Liver (tissue), 9 donors: Measurements from ENCODE around the gene ZMYND8. TPM values are rescaled to one million over a fixed set of nuclear protein-coding genes. Genes with fewer than 3 reads are reported as not detected.

Source experiments
- DNase-seq: peaks from one replicate; pipeline ENCODE4 v3.0.0-alpha.2; 2017; ENCODE audit warnings: low spot score
- H3K27ac ChIP-seq, 2 donors: one replicate each; pipeline ENCODE4 v1.7.0; 2013; ENCODE audit warnings: inconsistent platforms in 2 of 2, low read length in 2 of 2, control low read depth in 1 of 2, low read depth in 1 of 2, mild to moderate bottlenecking in 1 of 2
- H3K27me3 ChIP-seq, 4 donors: one replicate each; pipeline versions ENCODE4 v1.6.1 to v1.7.0; 2013; ENCODE audit warnings: low read length in 3 of 4, inconsistent platforms in 1 of 4, mild to moderate bottlenecking in 1 of 4, moderate library complexity in 1 of 4; ENCODE audit not compliant: control insufficient read depth in 4 of 4, insufficient read depth in 4 of 4
- H3K36me3 ChIP-seq, 4 donors: one replicate each; pipeline versions ENCODE4 v1.6.1 to v1.7.0; 2013; ENCODE audit warnings: low read length in 3 of 4, mild to moderate bottlenecking in 3 of 4, low read depth in 1 of 4, moderate library complexity in 1 of 4; ENCODE audit not compliant: control insufficient read depth in 4 of 4, insufficient read depth in 3 of 4
- H3K4me1 ChIP-seq, 4 donors: one replicate each; pipeline versions ENCODE4 v1.6.1 to v1.7.0; 2013; ENCODE audit warnings: low read length in 3 of 4, mild to moderate bottlenecking in 3 of 4, moderate library complexity in 1 of 4; ENCODE audit not compliant: control insufficient read depth in 4 of 4, insufficient read depth in 4 of 4
- H3K4me3 ChIP-seq, 3 donors: one replicate each; pipeline versions ENCODE4 v1.6.1 to v1.7.0; 2013; ENCODE audit warnings: low read length in 3 of 3, control low read depth in 1 of 3, low read depth in 1 of 3, mild to moderate bottlenecking in 1 of 3
- H3K9ac ChIP-seq, 2 donors: one replicate each; pipeline ENCODE4 v1.7.0; 2013; ENCODE audit warnings: low read length in 2 of 2, mild to moderate bottlenecking in 2 of 2, moderate library complexity in 2 of 2, control low read depth in 1 of 2, low read depth in 1 of 2
- H3K9me3 ChIP-seq, 4 donors: one replicate each; pipeline versions ENCODE4 v1.6.1 to v1.7.0; 2013; ENCODE audit warnings: low read length in 3 of 4; ENCODE audit not compliant: control insufficient read depth in 4 of 4
- EGR1 ChIP-seq, 2 donors: IDR thresholded peaks; 2 replicates each; pipeline ENCODE4 v1.6.1; 2016 to 2018; ENCODE audit warnings: antibody characterized with exemption in 2 of 2, low read depth in 2 of 2
- FOXA1 ChIP-seq: IDR thresholded peaks from 2 replicates; pipeline ENCODE4 v1.6.1; 2016; ENCODE audit warnings: antibody characterized with exemption
- FOXA2 ChIP-seq: IDR thresholded peaks from 2 replicates; pipeline ENCODE4 v1.6.1; 2016; ENCODE audit warnings: antibody characterized with exemption
- GABPA ChIP-seq, 2 donors: IDR thresholded peaks in 1 of 2; conservative IDR thresholded peaks in 1 of 2; 2 replicates each; pipeline ENCODE4 v1.6.1; 2016; ENCODE audit warnings: antibody characterized with exemption in 2 of 2, mild to moderate bottlenecking in 1 of 2, moderate library complexity in 1 of 2
- HNF4A ChIP-seq, 2 donors: conservative IDR thresholded peaks; 2 replicates each; pipeline ENCODE4 v1.6.1; 2016; ENCODE audit warnings: antibody characterized with exemption in 2 of 2, mild to moderate bottlenecking in 2 of 2
- HNF4G ChIP-seq: IDR thresholded peaks from 2 replicates; pipeline ENCODE4 v1.6.1; 2016; ENCODE audit warnings: antibody characterized with exemption
- JUND ChIP-seq, 2 donors: IDR thresholded peaks; 2 replicates each; pipeline ENCODE4 v1.6.1; 2016; ENCODE audit warnings: antibody characterized with exemption in 2 of 2
- MAX ChIP-seq: IDR thresholded peaks from 2 replicates; pipeline ENCODE4 v1.6.1; 2016; ENCODE audit warnings: antibody characterized with exemption
- NR2F2 ChIP-seq: IDR thresholded peaks from 2 replicates; pipeline ENCODE4 v1.6.1; 2016; ENCODE audit warnings: antibody characterized with exemption
- RAD21 ChIP-seq, 2 donors: IDR thresholded peaks; 2 replicates each; pipeline ENCODE4 v1.6.1; 2016; ENCODE audit warnings: antibody characterized with exemption in 2 of 2, mild to moderate bottlenecking in 2 of 2
- REST ChIP-seq: IDR thresholded peaks from 2 replicates; pipeline ENCODE4 v1.6.1; 2016; ENCODE audit warnings: antibody characterized with exemption, mild to moderate bottlenecking
- RXRA ChIP-seq, 2 donors: IDR thresholded peaks; 2 replicates each; pipeline ENCODE4 v1.6.1; 2017 to 2018; ENCODE audit warnings: antibody characterized with exemption in 2 of 2, mild to moderate bottlenecking in 1 of 2
- SP1 ChIP-seq: IDR thresholded peaks from 2 replicates; pipeline ENCODE4 v1.6.1; 2018; ENCODE audit warnings: antibody characterized with exemption, mild to moderate bottlenecking
- TAF1 ChIP-seq: conservative IDR thresholded peaks from 2 replicates; pipeline ENCODE4 v1.6.1; 2016; ENCODE audit warnings: antibody characterized with exemption, mild to moderate bottlenecking
- YY1 ChIP-seq: IDR thresholded peaks from 2 replicates; pipeline ENCODE4 v1.6.1; 2016; ENCODE audit warnings: antibody characterized with exemption, mild to moderate bottlenecking
- ZBTB33 ChIP-seq: IDR thresholded peaks from 2 replicates; pipeline ENCODE4 v1.6.1; 2016; ENCODE audit warnings: antibody characterized with exemption
- WGBS: extraction: QIAGEN DNeasy Blood & Tissue Kit; methylation state at CpG from one replicate; pipeline ENCODE4 v1.1.7; 2013; 5-methylcytosine and 5-hydroxymethylcytosine counted together
- polyA plus RNA-seq, 2 donors: library from polyadenylated mRNA; stranded (reverse) in 1 of 2; unstranded in 1 of 2; fragments of 200-250 nt in 1 of 2; fragments of >200 nt in 1 of 2; fragmentation: Nextera tagmentation in 1 of 2; extraction: Ambion mirVana in 1 of 2; gene quantifications; one replicate each; pipeline versions ENCODE4 v1.2.1 to v1.2.3, GENCODE V29; 2013 to 2015
- total RNA-seq, 2 donors: library from RNA; depleted of rRNA; stranded (reverse); fragments of >200 nt; gene quantifications; one replicate each; pipeline ENCODE4 v1.2.3, GENCODE V29; 2014
- TF ChIP-seq, protein P1 (sequence below): IDR thresholded peaks from 2 replicates; pipeline ENCODE4 v1.6.1; 2016; ENCODE audit warnings: antibody characterized with exemption
- TF ChIP-seq, protein P2 (sequence below): fragments of 150-350 bp; IDR thresholded peaks from 2 replicates; pipeline ENCODE4 v1.5.1; 2017; ENCODE audit warnings: improper control_type of control experiment, low read depth, low read length; ENCODE audit not compliant: missing input control
- donor health status: healthy.
- donor health status: healthy.
- donor health status: healthy.
- donor health status: healthy.
- donor health status: healthy.

ZMYND8 gene
- total and polyA plus RNA-seq, 4 donors: 3.3 to 23.5 (median 6.8) TPM

DNA sequence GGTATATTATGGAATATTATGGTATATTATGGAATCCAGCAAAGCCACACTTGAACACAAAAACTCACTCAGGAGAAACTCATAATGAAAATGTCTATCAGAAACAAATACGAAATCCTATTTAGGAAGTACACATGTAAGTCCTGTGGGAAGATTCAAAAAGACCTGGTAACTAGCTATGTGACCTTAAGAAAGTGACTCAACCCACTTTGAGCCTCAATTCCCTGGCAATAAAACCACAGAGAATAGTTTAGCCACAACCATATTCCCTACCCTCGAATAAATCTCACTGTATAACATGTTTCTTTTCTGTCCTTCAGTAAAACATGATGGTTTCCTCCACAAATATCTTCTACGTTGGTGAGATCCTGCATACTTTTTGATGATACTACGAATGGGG, 56.4 kb downstream of the ZMYND8 start:
- no peak for DNase-seq
- Histone ChIP-seq H3K36me3 (peaks cover 3 to 13% (median 12%) of the 10 kb centered on the region in 4 donors), H3K4me1 (peaks cover 0 to 10% (median 4%) of the 10 kb centered on the region in 4 donors), H3K9me3 (no peaks in the 10 kb centered on the region), H3K27me3 (no peaks in the 10 kb centered on the region), H3K9ac (no peak overlapping the region), H3K27ac (no peak overlapping the region), H3K4me3 (no peak overlapping the region)
- WGBS: 94% methylated on average over 4 of the region's 4 CpGs
- no peak for TF ChIP-seq HNF4A (conservative IDR thresholded peaks at IDR 0.05)
- TF ChIP-seq RAD21 (IDR thresholded peaks at IDR 0.05): no peak
- TF ChIP-seq YY1: no peak
- no peak for TF ChIP-seq JUND (IDR thresholded peaks at IDR 0.05)
- TF ChIP-seq REST: no peak
- no peak for TF ChIP-seq GABPA (IDR thresholded peaks at IDR 0.05 in 1 of 2, conservative IDR thresholded peaks at IDR 0.05 in 1 of 2)
- TF ChIP-seq, protein P1, sequence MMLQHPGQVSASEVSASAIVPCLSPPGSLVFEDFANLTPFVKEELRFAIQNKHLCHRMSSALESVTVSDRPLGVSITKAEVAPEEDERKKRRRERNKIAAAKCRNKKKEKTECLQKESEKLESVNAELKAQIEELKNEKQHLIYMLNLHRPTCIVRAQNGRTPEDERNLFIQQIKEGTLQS: no peak
- no peak for TF ChIP-seq HNF4G
- TF ChIP-seq FOXA1: no peak
- no peak for TF ChIP-seq FOXA2
- TF ChIP-seq ZBTB33: no peak
- TF ChIP-seq EGR1 (IDR thresholded peaks at IDR 0.05; ENCODE audit: low read depth in 2 of 2): no peak
- TF ChIP-seq RXRA (IDR thresholded peaks at IDR 0.05): no peak
- no peak for TF ChIP-seq MAX
- no peak for TF ChIP-seq SP1
- TF ChIP-seq NR2F2: no peak
- TF ChIP-seq, protein P2, sequence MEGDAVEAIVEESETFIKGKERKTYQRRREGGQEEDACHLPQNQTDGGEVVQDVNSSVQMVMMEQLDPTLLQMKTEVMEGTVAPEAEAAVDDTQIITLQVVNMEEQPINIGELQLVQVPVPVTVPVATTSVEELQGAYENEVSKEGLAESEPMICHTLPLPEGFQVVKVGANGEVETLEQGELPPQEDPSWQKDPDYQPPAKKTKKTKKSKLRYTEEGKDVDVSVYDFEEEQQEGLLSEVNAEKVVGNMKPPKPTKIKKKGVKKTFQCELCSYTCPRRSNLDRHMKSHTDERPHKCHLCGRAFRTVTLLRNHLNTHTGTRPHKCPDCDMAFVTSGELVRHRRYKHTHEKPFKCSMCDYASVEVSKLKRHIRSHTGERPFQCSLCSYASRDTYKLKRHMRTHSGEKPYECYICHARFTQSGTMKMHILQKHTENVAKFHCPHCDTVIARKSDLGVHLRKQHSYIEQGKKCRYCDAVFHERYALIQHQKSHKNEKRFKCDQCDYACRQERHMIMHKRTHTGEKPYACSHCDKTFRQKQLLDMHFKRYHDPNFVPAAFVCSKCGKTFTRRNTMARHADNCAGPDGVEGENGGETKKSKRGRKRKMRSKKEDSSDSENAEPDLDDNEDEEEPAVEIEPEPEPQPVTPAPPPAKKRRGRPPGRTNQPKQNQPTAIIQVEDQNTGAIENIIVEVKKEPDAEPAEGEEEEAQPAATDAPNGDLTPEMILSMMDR: no peak
- no peak for TF ChIP-seq TAF1
